ENCODE results near the gene ANO1. TPM values are rescaled to one million over a fixed set of nuclear protein-coding genes. Genes with fewer than 3 reads are reported as not detected.
A peak's percentile ranks its signal among the peaks of the same experiment; 100 is the strongest.

Gene ANO1
- total and polyA plus RNA-seq, 2 of the 8 experiments (the other 6 are each of a cell fraction or from before 2014, with no cell fraction given): 4.7 to 5.0 TPM

- 0 out of 2 replicates have a peak, but pooled peaks cover 8% of the 10 kb centered on the region for H3K23me2 ChIP-seq (ENCODE audit: low read depth, low read length)
- ChIA-PET POLR2A (ENCODE audit: partially characterized antibody) (no interaction called here), CTCF (ENCODE audit: partially characterized antibody) (interaction anchor here (0.6 to 11.2 kb wide), 10 partner anchors 11 to 156 kb away, joined by 3 to 103 read pairs (median 5); no protein-coding TSS in a partner anchor)
- H3K9ac ChIP-seq (replicated peaks in 1 of 4; ENCODE audit: extremely low read depth in 1 of 4, low read depth in 3 of 4, low read length in 3 of 4): no peak overlapping the region
- H4K5ac ChIP-seq (ENCODE audit: insufficient read length, low read depth, low read length): no peak overlapping the region
- no peak overlapping the region for H3K27ac ChIP-seq (ENCODE audit: low read depth, low read length)
- H2BK15ac ChIP-seq (ENCODE audit: low read length): no peak overlapping the region
- no peak overlapping the region for H3K56ac ChIP-seq (replicated peaks; ENCODE audit: insufficient read length, low read depth, low read length)
- TF ChIP-seq BACH1 (IDR thresholded peaks at IDR 0.05; ENCODE audit: low read length): no peak
- TF ChIP-seq USF2 (IDR thresholded peaks at IDR 0.05; ENCODE audit: low read length): no peak
- no peak for TF ChIP-seq NRF1 (IDR thresholded peaks at IDR 0.05; ENCODE audit: low read depth, low read length)
- no peak for TF ChIP-seq TAF1 (IDR thresholded peaks at IDR 0.05; ENCODE audit: low read depth, low read length)
- H3K27me3 ChIP-seq (replicated peaks in 1 of 4; ENCODE audit: control insufficient read depth in 3 of 4, extremely low read depth in 1 of 4, insufficient read depth in 3 of 4, low read length in 3 of 4): peaks cover 0 to 7% (median 2%) of the 10 kb centered on the region in 4 experiments; a peak in 3 of 7 replicates
- H3K4me3 ChIP-seq (ENCODE audit: extremely low read depth in 1 of 4, insufficient read depth in 2 of 4, low read depth in 3 of 4, low read length in 4 of 4): no peak overlapping the region
- no peak for FAIRE-seq
- H3K79me1 ChIP-seq (ENCODE audit: low read depth, low read length): no peaks in the 10 kb centered on the region
- peaks cover 13 to 39% (median 17%) of the 10 kb centered on the region in 4 experiments for H3K4me1 ChIP-seq (replicated peaks in 1 of 4; ENCODE audit: control insufficient read depth in 3 of 4, insufficient read depth in 4 of 4, low read length in 3 of 4)
- 77% methylated on average over 2 of the region's 2 CpGs; no CpG with 5 or more reads in 1 of the 2 experiments for WGBS, 2 experiments (ENCODE audit: extremely low coverage in 1 of 2, insufficient coverage in 1 of 2, insufficient read length in 1 of 2, insufficient replicate concordance in 2 of 2, low coverage in 1 of 2, low lambda C conversion rate in 2 of 2, missing lambda C conversion rate in 1 of 2)
- no peaks in the 10 kb centered on the region for H4K20me1 ChIP-seq (replicated peaks in 1 of 2; ENCODE audit: control insufficient read depth in 1 of 2, insufficient read depth in 2 of 2, low read length in 2 of 2)
- H2AK5ac ChIP-seq (ENCODE audit: low read depth, low read length): no peak overlapping the region
- no peaks in the 10 kb centered on the region for H3K36me3 ChIP-seq (ENCODE audit: control insufficient read depth in 2 of 4, insufficient read depth in 4 of 4, low read length in 3 of 4)
- no peak overlapping the region for H3K14ac ChIP-seq (ENCODE audit: insufficient read length)
- 0 out of 2 replicates have a peak overlapping the region, but pooled peaks have one; percentile 86 for H2BK20ac ChIP-seq (ENCODE audit: low read length)
- no peak overlapping the region for H4K8ac ChIP-seq (ENCODE audit: extremely low read depth, insufficient read depth, low read length)
- H3K79me2 ChIP-seq (ENCODE audit: control insufficient read depth in 1 of 2, insufficient read depth in 2 of 2, low read length in 2 of 2): no peaks in the 10 kb centered on the region
- no peak overlapping the region for H2AFZ ChIP-seq (ENCODE audit: low read length)
- H2BK120ac ChIP-seq (replicated peaks; ENCODE audit: low read depth, low read length): no peak overlapping the region
- peak overlapping the region; percentile 71; the same call in 1 of the 2 replicates for H2BK5ac ChIP-seq (ENCODE audit: low read depth, low read length)
- no peak overlapping the region for H3K4ac ChIP-seq (replicated peaks; ENCODE audit: insufficient read length, low read depth, low read length)
- no peak overlapping the region for H4K91ac ChIP-seq (replicated peaks; ENCODE audit: insufficient read length, low read length)
- DNase-seq (ENCODE audit: low read depth in 1 of 2, low spot score in 2 of 2): peak in 1 of 2 experiments; percentile 39
- 0 out of 2 replicates have a peak overlapping the region, but pooled peaks have one; percentile 22 for H3K18ac ChIP-seq (ENCODE audit: extremely low read depth, low read length)
- H3K9me3 ChIP-seq (ENCODE audit: insufficient read depth in 2 of 2, low read depth in 1 of 2, low read length in 1 of 2): no peaks in the 10 kb centered on the region
- H3K4me2 ChIP-seq (ENCODE audit: insufficient read depth in 1 of 2, low read depth in 2 of 2, low read length in 2 of 2): no peak overlapping the region
- H3K23ac ChIP-seq (ENCODE audit: insufficient read length): no peak overlapping the region
- peak overlapping the region; percentile 90; the same call in 1 of the 2 replicates for H2BK12ac ChIP-seq (ENCODE audit: low read depth, low read length)
These were observed 9.2 kb upstream of the ANO1 start for GRCh38 chr11:70068950-70069349.
